HEK293T (cell line): ENCODE results near the gene DDIT4.

Source experiments
- ARNT ChIP-seq: fragments of 450-650 bp; IDR thresholded peaks from 2 replicates; pipeline ENCODE4 v1.6.1; 2017; ENCODE audit warnings: mild to moderate bottlenecking
- BHLHE40 ChIP-seq: fragments of 450-650 bp; IDR thresholded peaks from 2 replicates; pipeline ENCODE4 v1.6.1; 2016; ENCODE audit warnings: mild to moderate bottlenecking, moderate library complexity, borderline replicate concordance
- ELF4 ChIP-seq: fragments of 450-650 bp; IDR thresholded peaks from 2 replicates; pipeline ENCODE4 v1.6.1; 2017; ENCODE audit warnings: antibody characterized with exemption
- FOXA1 ChIP-seq: fragments of 450-650 bp; IDR thresholded peaks from 2 replicates; pipeline ENCODE4 v1.6.1; 2016; ENCODE audit warnings: mild to moderate bottlenecking
- FOXM1 ChIP-seq: fragments of 450-650 bp; IDR thresholded peaks from 2 replicates; pipeline ENCODE4 v1.6.1; 2017; ENCODE audit warnings: mild to moderate bottlenecking, borderline replicate concordance
- HDGF ChIP-seq: fragments of 450-650 bp; IDR thresholded peaks from 2 replicates; pipeline ENCODE4 v1.6.1; 2017; ENCODE audit warnings: antibody characterized with exemption, borderline replicate concordance
- L3MBTL2 ChIP-seq: fragments of 450-650 bp; conservative IDR thresholded peaks from 2 replicates; pipeline ENCODE4 v1.6.1; 2016; ENCODE audit warnings: mild to moderate bottlenecking
- LEF1 ChIP-seq: fragments of 450-650 bp; IDR thresholded peaks from 2 replicates; pipeline ENCODE4 v1.6.1; 2017; ENCODE audit warnings: mild to moderate bottlenecking, borderline replicate concordance
- NFRKB ChIP-seq: fragments of 450-650 bp; IDR thresholded peaks from 2 replicates; pipeline ENCODE4 v1.6.1; 2016; ENCODE audit warnings: mild to moderate bottlenecking, moderate library complexity
- SP1 ChIP-seq: fragments of 450-650 bp; IDR thresholded peaks from 2 replicates; pipeline ENCODE4 v1.6.1; 2017
- SUZ12 ChIP-seq: fragments of 450-650 bp; IDR thresholded peaks from 2 replicates; pipeline ENCODE4 v1.6.1; 2016; ENCODE audit warnings: mild to moderate bottlenecking
- TARDBP ChIP-seq: fragments of 450-650 bp; IDR thresholded peaks from 2 replicates; pipeline ENCODE4 v1.6.1; 2016
- ZNF384 ChIP-seq: fragments of 450-650 bp; IDR thresholded peaks from 2 replicates; pipeline ENCODE4 v1.6.1; 2016

DNA sequence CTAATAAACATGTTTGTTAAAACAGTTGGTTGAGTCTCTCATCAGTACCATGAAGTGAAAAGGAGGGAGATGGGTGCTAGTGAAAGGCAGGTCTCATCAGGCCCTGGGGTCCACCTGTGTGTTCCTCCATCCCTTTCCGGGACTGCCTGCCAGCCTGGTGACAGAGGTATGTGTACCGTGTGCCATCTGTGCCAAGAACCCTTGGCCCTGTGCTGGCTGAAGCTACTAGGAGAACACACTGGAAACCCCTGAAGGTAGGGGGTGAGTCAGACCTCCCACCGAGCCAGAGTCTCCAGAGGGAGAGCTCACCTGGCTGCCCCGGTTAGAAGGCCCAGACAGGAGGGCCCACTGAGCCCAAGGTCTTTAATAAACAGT is 2.3 kb downstream of the DDIT4 start:
- TF ChIP-seq ARNT = no peak
- TF ChIP-seq BHLHE40 = no peak
- no peak for TF ChIP-seq FOXM1
- no peak for TF ChIP-seq SUZ12
- TF ChIP-seq SP1 = no peak
- TF ChIP-seq NFRKB = no peak
- TF ChIP-seq FOXA1 = no peak
- no peak for TF ChIP-seq TARDBP
- no peak for TF ChIP-seq ELF4
- TF ChIP-seq ZNF384 = no peak
- no peak for TF ChIP-seq HDGF
- TF ChIP-seq L3MBTL2 = no peak
- no peak for TF ChIP-seq LEF1
